HG02852 (cell line): ENCODE measurements around the gene OSTM1.

Experiments
- ATAC-seq: cut with Tn5 transposase; IDR thresholded peaks from one replicate; pipeline ENCODE4 v1.9.1; 2021; ENCODE audit warnings: mild to moderate bottlenecking, moderate library complexity; ENCODE audit not compliant: unreplicated experiment

The OSTM1 gene

GRCh38 chr6:108102965-108103364, 28.4 kb upstream of the OSTM1 start:
- ATAC-seq, result no peak

GRCh38 chr6:108100003-108100402, 25.5 kb upstream of the OSTM1 start:
- no peak for ATAC-seq

GRCh38 chr6:108097882-108098281, 23.3 kb upstream of the OSTM1 start:
- no peak for ATAC-seq

GRCh38 chr6:108093781-108094300, 19.3 kb upstream of the OSTM1 start:
- ATAC-seq, result no peak

- ATAC-seq, result no peak
These were observed 16.7 kb upstream of the OSTM1 start for GRCh38 chr6:108091288-108091687.

GRCh38 chr6:108083349-108083748, 8.8 kb upstream of the OSTM1 start:
- no peak for ATAC-seq

GRCh38 chr6:108082539-108082938, 8.0 kb upstream of the OSTM1 start:
- ATAC-seq, result no peak

GRCh38 chr6:108080010-108080780, 5.7 kb upstream of the OSTM1 start:
- ATAC-seq, result no peak

GRCh38 chr6:108078191-108078590, 3.6 kb upstream of the OSTM1 start:
- ATAC-seq, result no peak

GRCh38 chr6:108074057-108074358, 533 bp downstream of the OSTM1 start:
- ATAC-seq, result peak; percentile 38

GRCh38 chr6:108071736-108072276, 2.7 kb downstream of the OSTM1 start:
- ATAC-seq, result no peak

- ATAC-seq, result no peak
These were observed 5.9 kb downstream of the OSTM1 start for GRCh38 chr6:108068618-108069017.

GRCh38 chr6:108068182-108068581, 6.4 kb downstream of the OSTM1 start:
- no peak for ATAC-seq

GRCh38 chr6:108052706-108053105, 21.8 kb downstream of the OSTM1 start:
- ATAC-seq, result no peak

GRCh38 chr6:108051481-108051880, 23.1 kb downstream of the OSTM1 start:
- no peak for ATAC-seq

- no peak for ATAC-seq
These were observed 34.9 kb downstream of the OSTM1 start for GRCh38 chr6:108039681-108040080.

- no peak for ATAC-seq
These were observed 37.7 kb downstream of the OSTM1 start for GRCh38 chr6:108036884-108037283.

- ATAC-seq, result no peak
These were observed 42.6 kb downstream of the OSTM1 start for GRCh38 chr6:108031968-108032367.

- no peak for ATAC-seq
These were observed 44.3 kb downstream of the OSTM1 start for GRCh38 chr6:108030211-108030610.

- ATAC-seq, result no peak
These were observed 45.2 kb downstream of the OSTM1 start for GRCh38 chr6:108029226-108029921.

- no peak for ATAC-seq
These were observed 46.9 kb downstream of the OSTM1 start for GRCh38 chr6:108027594-108027993.

GRCh38 chr6:108027056-108027455, 47.5 kb downstream of the OSTM1 start:
- no peak for ATAC-seq
